Astrocyte (in vitro differentiated cells and primary cell): ENCODE results near the gene GAL3ST1. TPM values are rescaled to one million over a fixed set of nuclear protein-coding genes. Genes with fewer than 3 reads are reported as not detected.
A peak's percentile ranks its signal among the peaks of the same experiment; 100 is the strongest.

Source experiments
- DNase-seq: peaks from one replicate; pipeline ENCODE4 v3.0.0-alpha.2; 2010; ENCODE audit warnings: low read depth
- FAIRE-seq: peaks from 2 replicates; lab custom pipeline; 2011; peaks lifted over from hg19 to GRCh38; lab: Jason Lieb, UNC
- H2AFZ ChIP-seq: 2 replicates; pipeline ENCODE4 v1.6.0; 2012; ENCODE audit warnings: low read depth, low read length, inconsistent platforms
- H3K27ac ChIP-seq: 2 replicates; pipeline ENCODE4 v1.5.1; 2011; ENCODE audit warnings: low read depth, low read length, inconsistent platforms
- H3K27me3 ChIP-seq: 2 replicates; pipeline ENCODE4 v1.6.0; 2011; ENCODE audit warnings: low read length, inconsistent platforms; ENCODE audit not compliant: insufficient read depth
- H3K36me3 ChIP-seq: 2 replicates; pipeline ENCODE4 v1.5.1; 2011; ENCODE audit warnings: low read length, inconsistent platforms; ENCODE audit not compliant: insufficient read depth
- H3K4me1 ChIP-seq: 2 replicates; pipeline ENCODE4 v1.5.1; 2011; ENCODE audit warnings: low read length, inconsistent platforms; ENCODE audit not compliant: insufficient read depth
- H3K4me2 ChIP-seq: 2 replicates; pipeline ENCODE4 v1.6.0; 2012; ENCODE audit warnings: low read length, inconsistent platforms
- H3K4me3 ChIP-seq: 2 replicates; pipeline ENCODE4 v1.5.1; 2011; ENCODE audit warnings: low read depth, mild to moderate bottlenecking, low read length, inconsistent platforms; ENCODE audit not compliant: insufficient read depth
- H3K79me2 ChIP-seq: 2 replicates; pipeline ENCODE4 v1.6.0; 2012; ENCODE audit warnings: mild to moderate bottlenecking, low read length, inconsistent platforms; ENCODE audit not compliant: insufficient read depth
- H3K9ac ChIP-seq: 2 replicates; pipeline ENCODE4 v1.6.0; 2012; ENCODE audit warnings: mild to moderate bottlenecking, low read length, inconsistent platforms
- H3K9me3 ChIP-seq: 2 replicates; pipeline ENCODE4 v1.5.1; 2012; ENCODE audit warnings: low read depth, mild to moderate bottlenecking, low read length, inconsistent platforms; ENCODE audit not compliant: insufficient read depth
- H4K20me1 ChIP-seq: 2 replicates; pipeline ENCODE4 v1.6.0; 2012; ENCODE audit warnings: low read length, inconsistent platforms; ENCODE audit not compliant: insufficient read depth
- H3K27ac Mint-ChIP-seq: one replicate; pipeline ENCODE4 v1.8.0; 2021; ENCODE audit warnings: mild to moderate bottlenecking, mixed read lengths; ENCODE audit not compliant: unreplicated experiment
- H3K27me3 Mint-ChIP-seq: one replicate; pipeline ENCODE4 v1.8.0; 2021; ENCODE audit warnings: low read depth, mixed read lengths; ENCODE audit not compliant: unreplicated experiment
- H3K36me3 Mint-ChIP-seq: one replicate; pipeline ENCODE4 v1.8.0; 2021; ENCODE audit warnings: low read depth, mixed read lengths; ENCODE audit not compliant: unreplicated experiment
- H3K4me1 Mint-ChIP-seq: one replicate; pipeline ENCODE4 v1.8.0; 2021; ENCODE audit warnings: low read depth, mixed read lengths; ENCODE audit not compliant: unreplicated experiment
- H3K4me3 Mint-ChIP-seq: one replicate; pipeline ENCODE4 v1.8.0; 2021; ENCODE audit warnings: mild to moderate bottlenecking, moderate library complexity, mixed read lengths; ENCODE audit not compliant: unreplicated experiment
- H3K9me3 Mint-ChIP-seq: one replicate; pipeline ENCODE4 v1.8.0; 2021; ENCODE audit warnings: mild to moderate bottlenecking, mixed read lengths; ENCODE audit not compliant: unreplicated experiment
- EZH2 ChIP-seq: IDR thresholded peaks from 2 replicates; pipeline ENCODE4 v1.6.1; 2012; ENCODE audit warnings: mild to moderate bottlenecking, low read length, inconsistent platforms; ENCODE audit not compliant: insufficient read depth
- total RNA-seq: library from RNA; stranded (reverse); gene quantifications from 2 replicates; pipeline ENCODE4 v1.2.1, GENCODE V29; 2021
- TF ChIP-seq, protein P1 (sequence below): IDR thresholded peaks from 2 replicates; pipeline ENCODE4 v1.5.1; 2011; ENCODE audit warnings: low read depth, mild to moderate bottlenecking, inconsistent platforms, low read length, moderate library complexity; ENCODE audit not compliant: insufficient read depth

GAL3ST1 gene
- total RNA-seq, 1 donor from 2014 or later: 3.4 TPM

DNA sequence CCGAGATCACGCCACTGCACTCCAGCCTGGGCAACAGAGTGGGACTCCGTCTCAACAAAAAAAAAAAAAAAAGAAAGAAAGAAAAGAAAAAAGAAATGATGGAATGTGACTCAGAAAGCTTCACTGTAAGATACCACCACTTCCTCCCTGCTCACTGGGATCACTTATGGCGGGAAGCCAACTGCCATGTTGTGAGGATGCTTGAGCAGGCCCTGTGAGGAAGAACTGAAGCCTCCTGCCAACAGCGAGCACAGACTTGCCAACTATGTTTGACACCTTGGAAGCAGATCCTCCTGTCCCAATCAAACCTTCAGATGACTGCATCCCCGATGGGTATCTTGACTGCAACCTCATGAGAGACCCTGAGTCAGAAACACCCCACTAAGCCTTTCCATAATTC is 36.2 kb downstream of the GAL3ST1 start:
- Mint-ChIP-seq H3K27ac (no peak overlapping the region), H3K4me3 (no peak overlapping the region), H3K36me3 (no peaks in the 10 kb centered on the region), H3K4me1 (no peaks in the 10 kb centered on the region), H3K27me3 (peaks cover 19% of the 10 kb centered on the region), H3K9me3 (peaks cover 6% of the 10 kb centered on the region)
- Histone ChIP-seq H2AFZ (no peak overlapping the region), H3K27me3 (peaks cover 8% of the 10 kb centered on the region), H3K36me3 (no peaks in the 10 kb centered on the region), H3K4me1 (peaks cover 7% of the 10 kb centered on the region), H3K9ac (no peak overlapping the region), H3K27ac (no peak overlapping the region), H3K4me2 (no peak overlapping the region), H3K79me2 (no peaks in the 10 kb centered on the region), H4K20me1 (no peaks in the 10 kb centered on the region), H3K9me3 (no peaks in the 10 kb centered on the region), H3K4me3 (no peak overlapping the region)
- FAIRE-seq: no peak
- TF ChIP-seq EZH2: no peak
- TF ChIP-seq, protein P1, sequence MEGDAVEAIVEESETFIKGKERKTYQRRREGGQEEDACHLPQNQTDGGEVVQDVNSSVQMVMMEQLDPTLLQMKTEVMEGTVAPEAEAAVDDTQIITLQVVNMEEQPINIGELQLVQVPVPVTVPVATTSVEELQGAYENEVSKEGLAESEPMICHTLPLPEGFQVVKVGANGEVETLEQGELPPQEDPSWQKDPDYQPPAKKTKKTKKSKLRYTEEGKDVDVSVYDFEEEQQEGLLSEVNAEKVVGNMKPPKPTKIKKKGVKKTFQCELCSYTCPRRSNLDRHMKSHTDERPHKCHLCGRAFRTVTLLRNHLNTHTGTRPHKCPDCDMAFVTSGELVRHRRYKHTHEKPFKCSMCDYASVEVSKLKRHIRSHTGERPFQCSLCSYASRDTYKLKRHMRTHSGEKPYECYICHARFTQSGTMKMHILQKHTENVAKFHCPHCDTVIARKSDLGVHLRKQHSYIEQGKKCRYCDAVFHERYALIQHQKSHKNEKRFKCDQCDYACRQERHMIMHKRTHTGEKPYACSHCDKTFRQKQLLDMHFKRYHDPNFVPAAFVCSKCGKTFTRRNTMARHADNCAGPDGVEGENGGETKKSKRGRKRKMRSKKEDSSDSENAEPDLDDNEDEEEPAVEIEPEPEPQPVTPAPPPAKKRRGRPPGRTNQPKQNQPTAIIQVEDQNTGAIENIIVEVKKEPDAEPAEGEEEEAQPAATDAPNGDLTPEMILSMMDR: no peak
- DNase-seq: peak; percentile 10

DNA sequence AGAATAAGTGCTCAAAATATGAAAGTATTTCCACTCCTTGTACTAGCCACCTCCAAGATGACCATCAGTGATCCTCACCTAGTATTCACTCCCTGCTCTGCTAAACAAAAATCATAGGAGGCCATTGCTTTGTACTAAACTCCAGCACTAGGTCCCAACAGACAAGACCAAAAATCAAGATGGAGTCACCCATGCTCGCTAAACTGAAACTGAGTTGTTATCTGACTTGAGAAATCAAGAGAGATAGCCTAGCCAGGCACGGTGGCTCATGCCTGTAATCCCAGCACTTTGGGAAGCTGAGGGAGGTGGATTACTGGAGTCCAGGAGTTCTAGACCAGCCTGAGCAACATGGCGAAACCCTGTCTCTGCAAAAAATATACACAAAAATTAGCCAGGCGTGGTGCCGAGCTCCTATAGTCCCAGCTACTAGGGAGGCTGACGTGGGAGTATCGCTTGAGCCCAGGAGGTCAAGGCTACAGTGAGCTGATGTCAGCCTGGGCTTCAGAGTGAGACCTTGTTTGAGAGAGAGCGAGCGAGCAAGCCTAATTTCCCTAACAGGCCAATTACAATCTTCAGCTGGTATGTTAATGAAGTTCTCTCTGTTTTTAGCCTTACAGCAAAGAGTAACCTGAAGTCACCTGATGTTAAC is 37.3 kb downstream of the GAL3ST1 start:
- Mint-ChIP-seq H3K4me1 (no peaks in the 10 kb centered on the region), H3K36me3 (no peaks in the 10 kb centered on the region), H3K27ac (no peak overlapping the region), H3K9me3 (peaks cover 6% of the 10 kb centered on the region), H3K4me3 (no peak overlapping the region), H3K27me3 (peaks cover 15% of the 10 kb centered on the region)
- H3K79me2 ChIP-seq: no peaks in the 10 kb centered on the region
- H3K27ac ChIP-seq: no peak overlapping the region
- no peak overlapping the region for H3K4me3 ChIP-seq
- TF ChIP-seq, protein P1: no peak
- no peak for TF ChIP-seq EZH2
- H3K4me1 ChIP-seq: peaks cover 3% of the 10 kb centered on the region
- no peaks in the 10 kb centered on the region for H3K9me3 ChIP-seq
- no peak for DNase-seq
- H2AFZ ChIP-seq: no peak overlapping the region
- no peaks in the 10 kb centered on the region for H4K20me1 ChIP-seq
- peaks cover 2% of the 10 kb centered on the region for H3K27me3 ChIP-seq
- FAIRE-seq: no peak
- H3K9ac ChIP-seq: no peak overlapping the region
- no peak overlapping the region for H3K4me2 ChIP-seq
- H3K36me3 ChIP-seq: no peaks in the 10 kb centered on the region

DNA sequence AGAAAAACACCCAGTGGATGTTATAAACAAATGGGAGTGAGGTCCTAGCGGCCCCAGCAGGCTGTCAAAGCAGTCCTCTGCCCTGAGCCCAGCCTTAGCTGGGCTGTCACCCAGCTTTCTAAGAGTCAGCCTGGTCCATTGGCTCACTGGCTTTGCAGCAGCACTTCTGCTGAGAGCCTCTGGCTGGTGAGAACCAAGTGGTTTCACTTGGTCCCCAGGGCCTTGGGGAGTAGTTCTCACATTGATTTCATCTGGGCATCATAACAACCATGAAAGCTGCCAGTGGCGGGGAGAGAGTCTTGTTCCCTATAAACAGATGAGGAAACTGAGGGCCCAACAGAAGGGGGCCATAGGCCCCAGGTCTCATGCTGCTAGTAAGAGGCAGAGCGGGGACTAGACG is 39.3 kb downstream of the GAL3ST1 start:
- H3K36me3 Mint-ChIP-seq: no peaks in the 10 kb centered on the region
- Histone ChIP-seq H3K4me3 (no peak overlapping the region), H3K27ac (no peak overlapping the region), H3K4me2 (no peak overlapping the region), H3K36me3 (no peaks in the 10 kb centered on the region), H3K27me3 (peaks cover 2% of the 10 kb centered on the region), H3K9ac (no peak overlapping the region), H2AFZ (no peak overlapping the region), H3K9me3 (no peaks in the 10 kb centered on the region), H3K4me1 (no peaks in the 10 kb centered on the region), H3K79me2 (no peaks in the 10 kb centered on the region), H4K20me1 (no peaks in the 10 kb centered on the region)
- peaks cover 6% of the 10 kb centered on the region for H3K9me3 Mint-ChIP-seq
- FAIRE-seq (no peak), DNase-seq (no peak)
- TF ChIP-seq, protein P1: no peak
- TF ChIP-seq EZH2: no peak
- H3K4me3 Mint-ChIP-seq: no peak overlapping the region
- H3K27ac Mint-ChIP-seq: no peak overlapping the region
- H3K27me3 Mint-ChIP-seq: peaks cover 9% of the 10 kb centered on the region
- no peaks in the 10 kb centered on the region for H3K4me1 Mint-ChIP-seq
